Posterior cingulate gyrus (tissue), 11 donors: Measurements from ENCODE around the gene FAM24B.
"Not testable (repeated sequence)": the region's sequence is repeated elsewhere in the genome, so short reads cannot be mapped to it uniquely, and the experiment has no call there.

ENCODE experiments used
- DNase-seq, 10 donors: peaks; one replicate each; pipeline versions ENCODE4 v3.0.0 to v3.0.0-alpha.2; 2020 to 2021; ENCODE audit warnings: mixed read lengths in 3 of 10
- intact Hi-C: fragments of 100-400 bp; cut with DNase I; formaldehyde crosslinking; loops from one replicate; pipeline ENCODE4 v1.15.1; 2023

The FAM24B gene

DNA sequence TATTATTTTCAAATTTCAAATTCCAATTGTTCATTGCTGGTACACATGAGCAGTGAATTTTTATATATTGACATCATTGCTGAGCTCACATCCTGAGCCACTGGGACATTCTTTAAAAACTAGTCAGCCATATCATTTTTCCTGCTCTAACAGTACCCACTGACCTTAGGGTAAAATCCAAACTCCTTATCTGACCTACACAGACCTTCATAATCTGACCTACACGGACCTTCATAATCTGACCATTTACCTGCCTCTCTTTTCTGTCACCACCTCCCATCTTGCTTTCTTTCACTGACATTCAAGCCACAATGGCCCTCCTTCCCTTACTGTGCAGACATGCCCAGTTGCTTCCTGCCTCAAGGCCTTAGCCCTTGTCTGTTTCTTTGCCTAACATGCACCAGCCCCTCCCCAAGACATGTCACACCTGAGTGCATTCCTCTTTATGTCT lies 17.6 kb downstream of the FAM24B start:
- no peak for DNase-seq
- intact Hi-C loops: no loop called here

DNA sequence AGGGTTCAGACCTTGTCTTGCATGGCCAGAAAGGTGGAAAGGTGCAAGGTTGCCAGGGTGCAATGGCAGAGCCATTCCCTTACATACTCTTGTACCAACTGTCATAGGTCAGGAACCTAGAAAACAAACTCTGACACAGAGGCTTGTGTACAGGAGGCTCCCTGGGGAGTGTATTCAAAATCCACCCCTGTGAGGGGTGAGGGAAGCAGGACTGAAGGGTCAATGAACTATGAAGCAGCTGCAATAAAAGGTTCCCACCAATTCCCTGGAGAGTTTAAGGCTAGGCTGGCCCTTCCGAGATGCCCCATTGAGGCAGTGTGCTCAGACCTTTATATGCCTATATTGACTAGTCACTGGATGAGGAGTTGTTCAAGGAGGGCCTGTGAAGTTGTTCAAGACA lies 19.9 kb downstream of the FAM24B start:
- no peak for DNase-seq
- intact Hi-C loops: no loop called here

DNA sequence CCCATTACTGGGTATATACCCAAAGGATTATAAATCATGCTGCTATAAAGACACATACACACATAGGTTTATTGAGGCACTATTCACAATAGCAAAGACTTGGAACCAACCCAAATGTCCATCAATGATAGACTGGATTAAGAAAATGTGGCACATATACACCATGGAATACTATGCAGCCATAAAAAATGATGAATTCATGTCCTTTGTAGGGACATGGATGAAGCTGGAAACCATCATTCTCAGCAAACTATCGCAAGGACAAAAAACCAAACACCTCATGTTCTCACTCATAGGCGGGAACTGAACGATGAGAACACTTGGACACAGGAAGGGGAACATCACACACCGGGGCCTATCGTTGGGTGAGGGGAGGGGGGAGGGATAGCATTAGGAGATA lies 21.3 kb downstream of the FAM24B start:
- DNase-seq, intact Hi-C loops: not testable (repeated sequence)

DNA sequence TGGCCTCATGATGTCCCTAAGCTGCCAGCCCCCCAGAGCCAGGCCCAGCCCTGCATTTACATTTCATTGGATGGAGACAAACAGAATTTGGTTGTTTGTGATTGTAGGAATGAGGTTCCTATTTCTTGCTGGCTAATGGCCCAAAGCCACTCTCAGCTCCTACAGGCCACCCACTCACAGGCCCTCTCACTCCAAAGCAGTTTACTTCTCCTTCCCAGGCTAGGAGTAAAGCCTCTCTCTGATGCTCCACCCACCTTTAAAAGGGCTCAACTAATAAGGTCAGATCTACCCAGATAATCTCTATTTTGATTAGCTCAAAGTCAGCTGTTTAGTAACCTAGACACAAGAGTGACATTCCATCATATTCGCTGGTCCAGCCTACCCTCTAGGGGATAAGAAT lies 22.5 kb downstream of the FAM24B start:
- intact Hi-C loops: no loop called here
- no peak for DNase-seq

DNA sequence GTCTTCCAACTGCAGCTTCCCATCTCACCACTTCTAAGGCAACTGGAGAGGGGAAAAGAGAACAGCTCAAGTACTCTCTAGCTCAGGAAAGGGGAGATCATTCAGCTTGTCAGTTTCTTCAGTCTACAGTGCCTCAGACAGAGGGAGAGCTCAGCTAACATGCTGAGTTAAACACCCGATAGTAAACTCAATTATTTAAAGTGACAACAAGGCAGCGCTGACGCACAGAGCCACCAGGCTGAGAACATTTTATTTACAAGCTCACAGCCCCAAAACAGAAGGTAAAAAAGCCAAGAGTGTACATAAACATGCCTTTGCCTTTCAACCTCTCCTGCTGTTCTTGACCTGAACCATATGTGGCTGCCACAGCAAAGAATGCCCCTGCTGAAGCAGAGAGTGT lies 23.6 kb downstream of the FAM24B start:
- no peak for DNase-seq
- intact Hi-C loops: no loop called here

DNA sequence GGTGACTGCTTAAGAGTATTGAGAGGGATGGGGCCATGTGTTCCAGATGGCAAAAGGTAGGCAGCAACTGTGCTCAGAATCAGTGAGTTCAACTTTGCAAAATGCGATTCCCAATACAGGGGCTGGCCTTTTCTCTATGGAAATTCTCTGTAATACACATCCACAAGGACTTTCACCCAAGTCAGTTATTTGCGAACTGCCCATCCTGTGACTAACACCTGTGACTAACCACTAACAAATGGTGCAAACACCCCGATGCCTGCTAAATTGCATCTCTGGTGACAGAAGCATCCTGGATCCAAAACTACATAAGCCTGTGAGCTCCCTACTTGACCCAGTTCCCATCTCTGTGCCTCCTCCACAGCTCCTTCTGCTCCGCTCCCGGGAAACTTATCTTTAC lies 24.7 kb downstream of the FAM24B start:
- DNase-seq: peak in 1 of 10 donors; percentile 2
- intact Hi-C loops: no loop called here

DNA sequence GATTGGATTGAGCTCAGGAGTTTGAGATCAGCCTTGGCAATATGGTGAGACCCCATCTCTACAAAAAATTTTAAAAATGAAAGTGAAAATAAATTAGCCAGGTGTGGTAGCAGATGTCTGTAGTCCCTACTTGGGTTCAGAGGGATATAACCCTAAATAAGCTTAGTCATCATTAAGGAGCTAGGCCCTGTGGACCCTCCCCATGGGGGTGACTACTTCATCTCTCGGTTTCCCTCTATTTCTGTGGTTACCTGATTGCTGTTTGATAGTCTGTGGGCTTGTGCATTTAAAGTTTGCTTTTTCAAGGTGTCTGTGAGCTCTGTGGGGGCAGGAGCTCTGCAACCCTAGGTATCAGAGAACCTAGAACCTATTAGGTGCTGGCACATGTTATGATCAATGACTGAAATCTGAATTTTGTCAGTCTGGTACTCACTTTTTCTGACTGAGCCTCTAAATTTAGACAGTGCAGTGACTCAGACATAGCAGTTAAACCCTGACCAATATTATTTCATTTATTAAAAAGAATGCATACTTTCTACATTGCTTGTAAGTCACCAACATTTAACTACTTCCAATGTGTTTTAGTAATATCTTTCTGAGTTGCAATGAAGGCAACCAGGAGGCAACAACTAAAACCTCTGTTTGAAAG lies 25.6 kb downstream of the FAM24B start:
- no peak for DNase-seq
- intact Hi-C loops: no loop called here

DNA sequence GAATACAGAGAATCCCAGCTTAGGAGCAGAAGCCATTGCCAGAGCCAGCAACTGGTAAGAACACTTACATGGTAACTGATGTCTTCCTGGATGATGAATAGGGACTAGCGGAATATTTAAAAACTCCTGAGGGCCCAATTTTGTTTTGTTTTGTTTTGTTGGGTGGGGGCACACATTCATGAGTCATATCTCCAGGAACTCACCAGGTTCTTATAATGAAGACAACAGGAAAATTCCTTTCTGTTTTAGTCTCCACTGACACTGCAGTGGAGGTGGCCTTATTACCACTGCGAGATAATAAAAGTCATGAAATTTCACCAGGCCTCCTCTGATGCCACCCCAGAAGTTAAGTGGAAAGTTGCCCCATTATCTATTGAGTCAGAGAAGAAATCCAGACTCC lies 27.1 kb downstream of the FAM24B start:
- intact Hi-C loops: no loop called here

DNA sequence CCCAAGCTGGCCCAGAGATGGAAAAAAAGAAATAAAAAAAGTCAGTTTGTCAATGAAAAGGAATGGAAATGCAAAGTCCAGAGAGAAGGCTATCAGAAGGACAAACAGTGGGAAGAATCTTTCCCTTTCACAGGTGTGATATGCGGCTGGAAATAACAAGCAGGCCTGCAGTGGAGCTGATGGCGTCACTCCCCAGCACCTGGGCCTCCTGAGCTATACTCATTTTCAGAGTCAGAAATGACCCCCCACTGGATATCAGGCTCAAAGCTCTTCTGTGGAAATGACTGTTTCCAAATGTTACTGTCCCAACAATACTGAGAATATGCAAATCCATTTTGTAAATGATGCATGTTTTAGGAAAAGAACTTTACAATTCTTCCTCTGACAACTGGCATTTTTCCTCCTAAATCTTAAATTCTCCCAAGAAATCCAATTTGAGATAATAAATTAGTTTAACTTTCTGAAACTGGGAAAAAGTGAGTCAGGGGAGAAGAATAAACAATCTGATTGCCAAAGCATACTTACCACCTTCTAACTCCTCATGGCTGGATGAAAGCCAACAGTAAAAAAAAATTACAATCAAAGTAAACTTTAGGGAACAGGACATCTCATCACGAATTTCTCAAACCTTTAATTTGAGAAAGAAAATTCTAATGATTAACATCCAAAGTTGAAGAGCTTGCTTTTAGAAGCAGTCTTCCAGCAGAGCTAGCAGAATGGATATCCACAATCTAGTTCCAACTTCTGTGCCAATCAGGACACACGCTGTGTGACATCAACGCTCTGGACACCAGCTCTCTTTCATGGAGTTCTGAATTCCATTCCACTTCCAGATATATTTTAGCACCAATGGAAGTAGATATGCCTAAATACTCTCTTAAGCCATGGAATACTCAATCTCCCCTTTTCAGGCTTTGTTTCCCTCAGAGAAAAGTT lies 28.4 kb downstream of the FAM24B start:
- no peak for DNase-seq
- intact Hi-C loops: no loop called here

More for the DNA sequence above, 27.1 kb downstream of the FAM24B start:
- DNase-seq: no peak

DNA sequence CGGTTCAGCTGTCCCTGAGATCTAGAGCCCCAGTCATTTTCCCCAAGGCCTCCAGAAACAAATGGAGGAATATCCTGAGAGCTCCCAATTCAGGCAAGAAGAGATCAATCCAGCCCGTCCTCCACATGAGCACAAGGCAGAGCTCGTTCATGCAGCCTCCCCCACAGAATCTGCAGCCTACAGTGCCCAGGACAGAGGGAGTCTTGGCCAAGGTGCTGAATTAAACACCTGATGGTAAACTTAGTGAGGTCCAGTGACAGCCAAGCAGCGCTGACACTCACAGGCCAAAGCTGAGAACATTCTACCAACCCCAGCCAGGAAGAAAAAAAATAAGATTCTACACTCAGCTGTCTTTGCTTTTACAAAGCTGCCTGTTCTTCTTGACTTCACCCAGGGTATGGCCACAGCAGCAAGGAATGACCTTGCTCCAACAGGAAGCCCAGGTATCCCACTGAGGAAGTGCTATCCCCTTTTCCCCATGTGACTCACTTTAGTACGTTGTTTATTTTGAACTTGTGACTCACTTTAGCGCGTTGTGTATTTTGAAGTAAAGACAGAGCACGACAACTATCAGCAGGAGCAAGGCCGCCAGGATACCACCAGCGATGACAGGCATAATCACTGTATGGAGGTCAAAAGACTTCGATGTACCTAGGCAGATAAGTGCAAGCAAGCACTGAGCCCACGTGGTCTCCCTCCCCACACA lies 29.3 kb downstream of the FAM24B start:
- no peak for DNase-seq
- intact Hi-C loops: no loop called here

DNA sequence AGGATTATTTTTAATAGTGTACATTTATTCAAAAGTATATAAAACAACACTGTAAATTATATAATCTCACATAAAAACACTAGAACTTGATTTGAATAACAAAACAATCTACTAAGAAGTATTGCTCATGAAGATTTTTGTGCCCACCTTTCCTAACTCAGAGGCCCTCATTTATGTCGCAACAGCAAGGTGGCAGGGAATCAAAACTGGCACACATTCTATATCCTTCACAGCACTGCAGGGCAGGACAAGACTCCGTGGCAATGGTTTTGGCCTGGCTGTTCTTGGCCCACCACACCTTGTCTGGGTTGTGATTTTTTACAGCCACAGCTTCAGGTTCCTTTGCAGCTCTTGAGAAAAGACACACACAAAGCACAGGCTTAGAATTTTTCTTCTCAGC lies 30.3 kb downstream of the FAM24B start:
- intact Hi-C loops: no loop called here

DNA sequence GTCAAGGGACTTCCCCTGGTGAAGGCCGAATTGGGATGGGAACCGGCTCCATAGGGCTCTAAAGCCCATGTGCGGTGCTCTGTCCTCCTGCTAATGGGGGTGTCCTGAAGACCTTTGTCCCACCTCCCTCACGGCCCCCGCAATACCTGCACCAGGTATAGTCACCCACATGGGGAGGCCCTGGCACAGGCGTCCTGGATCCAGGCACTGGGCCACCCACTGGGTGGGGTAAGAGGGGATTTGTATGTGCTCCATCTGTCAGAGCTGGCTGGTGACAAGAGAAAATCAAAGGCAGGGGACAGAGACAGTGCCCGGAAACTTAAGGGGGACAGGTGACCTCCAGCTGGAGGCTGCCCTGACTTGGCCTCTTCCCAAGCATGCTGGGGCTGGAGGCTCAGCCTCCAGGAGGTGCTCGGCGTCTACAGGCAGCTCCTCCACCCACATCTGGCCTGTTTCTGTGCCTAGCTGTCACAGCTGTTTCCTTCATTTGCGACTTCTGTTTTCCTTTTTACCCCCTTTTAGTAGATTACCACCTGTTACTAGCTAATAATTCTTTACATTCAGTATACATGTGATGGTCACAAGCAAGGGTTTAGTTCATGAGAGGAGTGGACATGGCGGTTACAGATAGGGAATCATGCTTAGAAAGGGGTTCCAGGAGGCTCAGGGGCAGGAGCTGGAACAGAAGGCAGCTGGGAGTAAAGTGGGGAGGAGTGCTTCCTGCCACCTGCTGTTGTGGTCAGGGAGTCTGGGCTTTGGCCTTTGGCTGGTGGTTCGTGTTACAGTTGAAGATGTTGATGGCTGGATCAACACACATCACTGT lies 31.4 kb downstream of the FAM24B start:
- intact Hi-C loops: no loop called here
- no peak for DNase-seq

More for the DNA sequence above, 30.3 kb downstream of the FAM24B start:
- DNase-seq: no peak

DNA sequence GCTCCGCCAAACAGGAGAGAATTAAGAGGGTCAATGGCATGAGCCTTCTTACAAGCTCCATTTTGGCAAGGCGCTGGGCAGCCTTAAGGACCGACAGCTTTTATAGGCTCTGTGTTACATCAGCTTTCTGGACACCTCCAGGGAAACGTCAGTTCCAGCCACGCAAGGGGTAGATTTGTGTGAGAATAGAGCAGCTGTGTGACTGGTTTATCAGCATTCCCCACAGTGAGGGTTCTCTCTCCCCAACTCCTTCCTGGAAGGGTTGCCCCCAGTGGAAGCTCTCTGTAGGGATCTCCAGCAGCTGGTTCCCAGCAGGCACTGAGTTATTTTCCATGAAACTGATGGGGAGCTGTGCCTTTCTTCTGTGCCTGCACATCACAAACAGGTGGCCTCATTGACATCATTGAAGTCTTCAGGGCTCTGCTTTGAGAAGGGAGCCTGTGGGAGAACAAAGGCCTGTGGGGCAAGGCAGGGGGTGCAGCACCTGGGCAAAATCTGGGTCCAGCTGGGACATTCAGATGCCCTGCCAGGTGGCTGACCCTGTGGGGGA lies 33.5 kb downstream of the FAM24B start, which contains the start of gene CUZD1:
TSS of gene CUZD1 (minus strand) at position 75 of the 550 bp plus-strand sequence. CDS start at position 61, 14 bp downstream.
- DNase-seq: no peak
- intact Hi-C loops: no loop called here

DNA sequence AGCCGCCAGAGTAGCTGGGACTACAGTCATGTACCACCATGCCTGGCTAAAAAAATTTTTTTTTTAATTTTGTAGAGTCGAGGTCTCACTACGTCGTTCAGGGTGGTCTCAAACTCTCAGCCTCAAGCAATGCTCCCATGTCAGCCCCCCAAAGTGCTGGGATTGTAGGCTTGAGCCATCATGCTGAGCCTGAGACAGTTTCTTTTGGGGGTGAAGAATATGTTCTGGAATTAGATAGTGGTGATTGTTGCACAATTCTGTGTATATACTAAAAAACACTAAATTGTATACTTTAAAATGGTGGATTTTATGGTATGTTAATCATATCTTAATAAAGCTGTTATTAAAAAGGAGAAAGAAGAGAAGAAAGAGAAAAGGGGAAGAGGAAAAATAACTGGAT lies 35.2 kb downstream of the FAM24B start:
- no peak for DNase-seq
- intact Hi-C loops: no loop called here

DNA sequence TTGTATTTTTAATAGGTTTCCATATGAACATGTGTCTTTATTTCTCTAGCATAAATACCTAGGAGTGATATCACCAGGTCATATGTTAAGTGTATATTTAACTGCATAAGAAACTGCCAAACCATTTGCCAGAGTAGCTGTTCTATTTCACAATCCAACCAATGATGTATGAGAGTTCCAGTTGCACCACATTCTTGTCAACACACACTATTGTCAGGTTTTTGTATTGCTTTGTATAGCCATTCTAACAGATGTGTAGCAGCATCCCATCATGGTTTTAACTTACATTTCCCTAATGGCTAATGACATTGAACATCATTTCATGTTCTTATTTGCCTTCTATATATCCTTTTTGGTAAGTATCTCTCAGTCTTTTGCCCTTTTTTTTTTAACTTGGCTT lies 37.8 kb downstream of the FAM24B start:
- no peak for DNase-seq
- intact Hi-C loops: no loop called here

DNA sequence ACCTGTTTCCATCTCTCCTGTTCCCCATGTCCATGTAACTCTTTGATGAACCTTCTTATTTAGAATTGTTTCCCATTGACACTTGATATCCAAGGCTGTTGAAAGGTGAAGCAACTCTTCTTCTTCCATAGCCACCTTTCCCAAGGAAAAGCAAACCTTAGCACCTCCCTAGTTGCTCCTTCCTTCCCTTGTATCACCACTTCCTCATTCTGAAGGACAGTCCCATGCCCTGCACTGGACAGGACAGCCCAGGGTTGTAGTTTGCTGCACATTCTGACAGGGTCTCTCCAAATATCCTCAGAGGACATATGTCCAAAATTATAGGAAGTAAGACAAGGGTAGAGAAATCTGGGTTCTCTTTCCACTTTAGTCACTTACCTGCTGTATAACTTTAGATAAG lies 39.9 kb downstream of the FAM24B start:
- intact Hi-C loops: no loop called here
- no peak for DNase-seq

DNA sequence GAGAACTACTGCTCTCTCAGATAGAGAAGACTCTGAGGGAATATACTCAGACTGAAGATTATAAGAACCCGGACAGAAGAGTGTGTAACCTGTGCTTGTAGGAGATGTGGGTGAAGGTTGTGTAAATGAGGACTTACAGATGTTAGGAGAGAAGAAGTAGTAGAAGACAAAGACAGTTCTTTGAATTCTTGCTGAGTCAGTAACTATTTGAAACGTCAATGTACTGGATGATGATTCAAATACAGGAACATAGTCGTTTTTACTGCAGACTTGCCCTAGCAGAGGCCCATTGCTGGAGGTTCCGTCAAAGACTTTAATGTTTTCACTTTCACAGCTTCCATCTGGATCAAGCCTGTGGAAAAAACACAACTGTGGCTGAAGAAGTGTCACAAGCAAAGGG lies 40.5 kb downstream of the FAM24B start:
- no peak for DNase-seq
- intact Hi-C loops: no loop called here

DNA sequence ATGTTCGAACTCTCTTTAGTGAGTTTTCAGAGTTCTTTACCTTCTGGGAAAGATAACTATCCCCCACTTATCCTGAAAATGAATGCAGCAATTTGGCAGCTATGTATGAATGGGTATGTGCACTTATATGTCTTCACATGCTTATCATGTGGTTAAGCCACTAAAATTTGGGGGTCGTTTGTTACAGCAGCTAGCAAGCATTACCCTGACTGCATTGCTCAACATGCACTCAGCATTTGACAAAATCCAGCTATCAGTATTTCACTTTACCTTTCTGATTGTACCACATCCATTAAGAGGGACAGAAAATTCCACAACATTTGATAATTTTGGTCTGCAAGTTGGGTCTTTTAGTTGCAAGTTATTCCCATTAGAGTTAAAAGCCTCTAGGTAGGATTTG lies 43.5 kb downstream of the FAM24B start:
- DNase-seq: no peak
- intact Hi-C loops: no loop called here

DNA sequence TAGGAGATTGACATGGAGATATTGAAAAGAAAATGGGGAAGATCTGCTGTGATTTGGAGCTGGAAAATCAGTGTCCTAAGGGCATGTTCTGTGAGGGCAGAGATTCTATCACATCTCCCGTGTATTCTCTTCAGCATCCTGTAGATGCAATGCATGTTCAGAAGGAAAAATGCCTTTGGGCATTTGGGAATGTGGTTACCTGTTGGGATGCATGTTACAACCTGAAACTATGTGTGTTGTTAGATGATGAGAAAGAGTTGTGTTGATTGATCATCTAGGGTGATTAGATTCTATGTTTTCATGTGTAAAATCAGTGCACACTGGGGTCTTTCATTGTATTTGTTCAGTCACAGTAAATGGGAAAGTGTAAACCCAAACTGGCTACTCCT lies 48.4 kb downstream of the FAM24B start:
- intact Hi-C loops: no loop called here

More for the DNA sequence above, 48.4 kb downstream of the FAM24B start:
- no peak for DNase-seq
